ENCODE data around the gene CCDC124.

DNA sequence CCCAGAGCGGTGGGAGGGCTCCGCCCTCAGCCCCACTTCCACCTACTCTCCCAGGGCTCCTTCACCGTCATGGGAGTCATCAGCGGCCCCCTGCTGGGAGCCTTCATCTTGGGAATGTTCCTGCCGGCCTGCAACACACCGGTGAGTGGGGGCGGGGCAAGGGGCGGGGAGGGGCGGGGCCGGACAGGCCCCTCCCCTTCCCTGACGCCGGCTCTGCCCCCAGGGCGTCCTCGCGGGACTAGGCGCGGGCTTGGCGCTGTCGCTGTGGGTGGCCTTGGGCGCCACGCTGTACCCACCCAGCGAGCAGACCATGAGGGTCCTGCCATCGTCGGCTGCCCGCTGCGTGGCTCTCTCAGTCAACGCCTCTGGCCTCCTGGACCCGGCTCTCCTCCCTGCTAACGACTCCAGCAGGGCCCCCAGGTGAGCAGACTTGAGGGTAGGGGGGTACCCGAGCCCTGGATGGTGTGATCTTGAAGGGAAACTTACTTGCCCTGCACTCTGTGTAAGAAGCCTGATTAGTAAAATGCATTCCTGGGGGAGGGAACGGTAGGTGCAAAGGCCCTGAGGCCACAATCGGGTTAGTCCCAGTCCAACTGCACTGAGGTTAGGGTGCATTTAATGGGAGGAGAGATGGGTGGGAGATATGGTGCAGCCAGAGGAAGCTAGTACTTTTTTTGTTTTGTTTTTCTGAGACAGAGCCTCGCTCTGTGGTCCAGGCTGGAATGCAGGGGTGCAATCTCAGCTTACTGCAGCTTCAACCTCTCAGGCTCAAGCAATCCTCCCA is 49.0 kb upstream of the CCDC124 start:
- TF ChIP-seq CTCF (IDR thresholded peaks at IDR 0.05; ENCODE audit: borderline replicate concordance, extremely low read depth, low read length, poor library complexity, severe bottlenecking) (no peak), EZH2 (IDR thresholded peaks at IDR 0.05; ENCODE audit: borderline replicate concordance, low read depth, low read length, severe bottlenecking) (no peak)
